NCI-H1105 (cell line): ENCODE data around the gene PCSK6.
A peak's percentile ranks its signal among the peaks of the same experiment; 100 is the strongest.
"Not testable (repeated sequence)": the region's sequence is repeated elsewhere in the genome, so short reads cannot be mapped to it uniquely, and the experiment has no call there.

Source experiments
- DNase-seq: peaks from one replicate; lab custom pipeline; 2025; lab: John Stamatoyannopoulos, UW

Gene PCSK6

GRCh38 chr15:101308604-101309435, 180.7 kb downstream of the PCSK6 start:
- DNase-seq, result no peak

DNA sequence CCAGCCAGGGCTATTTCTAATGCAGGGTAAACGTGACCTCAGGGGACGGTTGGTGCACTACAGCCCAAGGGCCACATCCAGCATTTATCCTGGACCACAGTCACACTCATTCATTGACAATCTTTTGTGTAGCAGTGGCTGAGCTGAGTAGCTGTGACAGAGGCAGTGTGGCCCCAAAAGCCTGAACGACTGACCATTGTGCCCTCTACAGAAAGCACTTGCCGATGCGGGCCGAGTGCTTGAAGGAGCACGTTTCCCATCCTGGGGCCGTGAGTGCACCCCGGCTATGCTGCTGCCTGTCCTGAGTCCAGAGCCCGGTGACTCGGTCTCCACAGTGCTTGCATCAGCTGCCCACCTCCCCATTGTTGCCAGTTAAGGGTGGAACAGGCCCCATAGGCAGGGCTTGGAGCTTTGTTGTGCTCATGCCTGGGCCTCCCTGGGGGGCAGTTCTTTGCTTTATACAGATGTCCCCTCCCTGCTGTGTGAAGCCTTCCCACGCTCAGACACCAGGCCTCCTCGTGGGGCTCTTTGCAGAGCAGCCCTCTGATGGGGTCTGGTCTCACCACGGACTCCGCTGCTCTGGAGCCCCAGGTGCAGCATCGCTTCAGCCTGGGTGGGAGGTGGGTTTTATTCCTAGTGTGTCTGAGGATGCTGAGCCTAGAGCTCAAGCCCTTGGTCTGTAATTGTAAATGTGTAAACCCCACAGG, 181.5 kb downstream of the PCSK6 start:
- DNase-seq, result no peak

GRCh38 chr15:101307048-101307896, 182.2 kb downstream of the PCSK6 start:
- DNase-seq, result no peak

DNA sequence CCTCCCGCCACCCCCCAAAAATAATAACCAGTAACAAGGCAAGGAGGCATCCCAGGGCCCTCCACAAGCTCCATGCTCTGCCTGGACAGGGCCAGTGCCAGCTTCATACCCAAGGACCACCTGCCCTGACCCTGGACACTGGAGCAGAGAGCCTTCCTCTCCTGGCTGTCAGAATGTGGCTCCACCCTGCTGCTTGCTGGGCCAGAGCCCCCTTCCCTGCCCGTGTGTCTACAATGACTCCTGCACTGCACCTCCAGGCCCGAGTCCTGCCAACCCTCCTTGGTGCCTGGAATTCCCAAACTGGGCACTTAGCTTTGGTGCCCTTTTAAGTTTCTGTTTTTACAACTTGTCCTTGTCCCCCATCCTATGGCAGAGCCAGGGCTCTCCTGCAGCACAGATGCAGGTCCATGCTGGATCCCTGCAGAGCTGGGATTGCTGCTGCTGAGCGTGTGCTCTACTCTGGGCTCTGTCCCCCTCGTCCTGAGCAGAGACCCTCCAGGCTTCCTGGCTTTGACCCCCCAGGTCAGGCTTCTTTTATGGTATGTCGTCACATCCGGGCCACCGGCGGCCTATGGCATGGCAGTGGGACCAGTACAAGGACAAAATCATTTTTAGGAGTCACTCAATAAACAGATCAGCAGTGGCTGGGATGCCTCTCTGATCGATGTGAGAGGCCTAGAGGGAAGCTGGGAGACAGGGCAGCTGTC, 183.0 kb downstream of the PCSK6 start:
- no peak for DNase-seq

DNA sequence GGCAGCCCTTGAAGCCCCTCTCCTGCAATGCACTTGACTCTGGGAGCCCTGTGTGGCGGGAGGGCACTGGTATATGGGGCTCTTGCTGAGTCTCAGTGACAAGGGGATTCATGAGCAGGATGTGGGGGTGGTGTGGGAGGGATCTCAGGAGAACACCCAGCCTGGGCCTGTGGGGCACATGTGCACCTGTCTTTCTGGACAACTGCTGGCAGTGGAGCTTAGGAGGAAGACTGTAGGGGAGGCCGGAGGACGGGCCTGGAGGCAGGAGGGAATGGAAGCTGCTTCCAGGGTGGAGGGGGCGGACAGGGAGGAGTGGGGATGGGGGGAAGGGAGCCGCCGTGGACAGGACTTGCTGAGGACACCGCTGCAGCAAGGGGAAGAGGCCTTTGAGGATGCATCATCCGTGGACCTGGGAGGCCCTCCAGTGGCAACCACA, 183.7 kb downstream of the PCSK6 start:
- DNase-seq, result no peak

DNA sequence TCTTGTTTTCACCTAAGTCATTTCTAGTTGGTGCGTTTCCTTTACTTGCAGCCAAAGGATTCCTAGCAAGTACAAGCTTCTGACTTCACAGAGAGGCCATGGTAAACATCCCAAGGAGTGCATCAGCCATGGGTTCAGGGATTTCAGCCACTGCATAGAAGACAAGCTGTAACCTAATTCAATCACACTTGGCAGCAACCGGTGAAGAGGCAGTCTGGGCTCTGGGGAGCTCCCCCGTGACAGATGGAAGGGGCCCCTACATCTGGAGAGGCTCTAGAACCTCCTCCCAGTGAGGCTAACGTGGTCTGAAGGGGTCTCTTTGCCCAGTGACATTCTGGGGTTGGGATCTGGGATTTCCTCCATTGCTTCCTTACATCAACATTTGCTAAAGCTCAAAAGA, 186.1 kb downstream of the PCSK6 start:
- DNase-seq, result no peak

- DNase-seq, result no peak
Observed at GRCh38 chr15:101296418-101297405, 192.8 kb downstream of the PCSK6 start.

GRCh38 chr15:101295607-101296161, 193.8 kb downstream of the PCSK6 start:
- DNase-seq, result no peak

GRCh38 chr15:101294731-101295606, 194.5 kb downstream of the PCSK6 start, which contains the start of gene SNRPA1:
SNRPA1 (minus strand) TSS chr15:101295248; CDS start chr15:101295178, 70 bp downstream.
- peak; percentile 97 for DNase-seq

GRCh38 chr15:101293122-101293521, 196.4 kb downstream of the PCSK6 start:
- DNase-seq, result no peak

DNA sequence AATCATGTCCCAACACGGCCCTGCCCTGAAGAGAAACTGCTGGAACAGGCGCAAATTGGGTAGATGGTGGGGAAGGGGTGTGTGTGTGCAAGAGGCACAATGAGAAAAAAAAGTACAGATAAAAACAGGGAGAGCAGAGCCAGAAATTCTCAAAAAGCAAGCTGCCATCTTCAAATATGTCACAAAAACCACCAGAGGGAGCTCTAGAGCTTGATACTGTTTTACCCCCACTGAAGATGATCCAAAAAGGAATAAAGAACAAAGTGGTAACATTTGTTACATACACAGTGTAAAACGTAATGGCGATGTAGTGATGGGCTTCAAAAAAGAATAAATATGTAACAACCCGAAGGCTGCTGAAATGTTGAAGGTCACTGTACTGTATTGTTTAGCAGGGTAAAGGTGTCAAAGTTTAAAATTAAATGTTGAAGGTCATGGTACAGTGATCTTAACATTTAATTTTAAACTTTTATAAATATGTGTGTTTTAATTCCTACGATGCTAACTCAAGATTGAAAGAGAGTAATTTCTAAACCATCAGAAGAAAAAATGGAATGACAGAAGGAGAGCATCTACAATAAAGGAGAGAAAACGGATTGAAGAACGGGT, 200.5 kb downstream of the PCSK6 start:
- peak; percentile 27 for DNase-seq

GRCh38 chr15:101287342-101287741, 202.2 kb downstream of the PCSK6 start:
- DNase-seq, result not testable (repeated sequence)

GRCh38 chr15:101286471-101287114, 202.9 kb downstream of the PCSK6 start:
- DNase-seq, result no peak

DNA sequence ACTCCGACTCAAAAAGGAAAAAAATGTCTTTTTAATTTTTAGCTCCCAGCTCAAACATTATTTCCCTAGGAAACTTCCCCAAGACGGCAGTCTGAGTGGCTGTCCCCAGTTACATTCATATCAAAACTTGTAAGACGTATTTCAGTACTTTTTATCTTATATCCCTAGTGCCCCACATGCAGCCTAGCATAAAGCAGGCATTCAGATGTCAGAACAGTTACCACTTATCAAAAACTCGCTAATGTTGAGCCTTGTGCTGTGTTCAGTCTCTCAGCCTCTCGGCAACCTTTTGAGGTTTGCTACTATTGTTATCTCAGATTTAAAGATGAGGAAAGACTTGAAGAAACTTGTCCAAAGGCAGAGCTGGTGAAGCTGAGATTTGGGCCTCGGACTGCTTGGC, 205.6 kb downstream of the PCSK6 start:
- DNase-seq, result no peak

DNA sequence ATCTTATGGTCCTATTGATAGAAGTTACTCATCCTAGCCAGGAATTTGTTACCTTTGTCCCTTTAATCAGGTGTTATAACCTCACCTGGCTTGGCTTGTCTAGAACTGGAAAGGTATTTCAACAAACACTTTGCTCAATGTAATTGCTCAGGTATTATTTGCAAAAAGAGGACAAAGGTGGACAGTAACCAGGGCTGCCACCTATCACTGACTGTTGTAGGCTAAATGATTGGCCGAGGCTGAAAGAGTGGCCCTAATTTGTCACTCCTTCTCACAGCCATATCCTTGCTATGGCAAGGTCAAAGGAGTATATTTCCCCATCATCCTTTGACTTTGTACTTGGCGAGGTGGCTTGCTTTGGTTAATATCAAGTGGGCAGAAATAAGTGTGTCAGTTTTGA, 209.5 kb downstream of the PCSK6 start:
- no peak for DNase-seq

GRCh38 chr15:101277943-101278564, 211.5 kb downstream of the PCSK6 start:
- DNase-seq, result no peak

- peak; percentile 96 for DNase-seq
Observed at GRCh38 chr15:101277038-101277822, 212.3 kb downstream of the PCSK6 start, which contains the start of gene SELENOS. SELENOS (minus strand) TSS chr15:101277485; CDS start chr15:101277417, 68 bp downstream.
